Stimulated activated CD8-positive, alpha-beta memory T cell treated with anti-CD3 and anti-CD28 coated beads, Interleukin-12 subunit alpha, Interleukin-12 subunit beta, amount 100 ng/mL, for 1 hour (primary cell): ENCODE data around the gene RAB15.
"Not testable (repeated sequence)": the region's sequence is repeated elsewhere in the genome, so short reads cannot be mapped to it uniquely, and the experiment has no call there.

Experiments used
- DNase-seq: peaks from one replicate; pipeline ENCODE4 v3.0.0-alpha.2; 2020; ENCODE audit warnings: low read depth

RAB15 gene

DNA sequence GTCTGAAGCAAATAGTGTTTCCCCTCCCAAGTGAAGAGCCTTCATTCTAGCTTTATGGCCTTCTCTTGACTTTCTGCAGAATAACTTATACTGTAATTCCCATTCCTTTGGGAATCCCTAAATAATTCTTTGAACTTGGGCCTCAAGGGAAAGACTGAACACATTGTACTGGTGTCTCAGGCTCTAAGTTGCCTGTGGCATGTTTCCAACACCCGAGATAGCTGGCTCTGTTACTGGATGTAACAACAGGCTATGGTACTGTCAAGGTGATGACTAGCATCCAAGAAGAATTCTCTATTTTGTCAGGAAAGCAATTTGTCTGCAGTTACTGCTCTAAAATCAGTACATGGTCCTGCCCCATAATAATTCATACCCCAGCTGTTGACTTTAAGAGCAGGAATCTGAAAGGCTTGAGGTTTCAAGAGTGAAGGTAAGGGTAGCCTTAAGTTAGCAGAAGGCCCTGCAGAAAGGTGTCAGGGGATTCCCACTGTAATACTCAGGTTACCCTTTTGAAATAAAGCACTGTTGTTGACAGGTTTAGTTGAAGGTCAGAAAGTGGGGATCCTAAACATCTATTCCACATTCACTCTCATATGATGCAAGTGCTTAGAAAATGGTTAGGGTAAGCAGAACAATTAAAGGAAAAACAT is 34.8 kb downstream of the RAB15 start:
- DNase-seq: no peak

DNA sequence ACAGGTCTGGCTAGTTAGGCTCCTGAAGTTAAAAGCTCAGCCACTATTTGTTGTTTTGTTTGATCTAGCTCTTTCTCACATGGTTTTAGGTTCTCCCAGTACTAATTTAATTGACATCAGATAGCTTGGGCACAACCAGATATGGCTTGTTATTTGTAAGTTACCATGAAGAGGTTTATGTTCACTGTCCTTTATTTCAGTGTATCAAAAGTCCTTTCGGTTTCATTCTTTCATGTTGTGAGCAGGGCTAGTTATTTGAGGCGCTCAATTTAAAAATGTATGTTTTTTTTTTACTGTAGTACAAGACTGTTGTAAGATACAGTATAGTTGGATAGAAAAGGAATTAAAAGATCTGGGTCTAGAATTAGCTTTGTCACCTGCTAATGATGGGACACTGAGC is 36.6 kb downstream of the RAB15 start:
- no peak for DNase-seq

DNA sequence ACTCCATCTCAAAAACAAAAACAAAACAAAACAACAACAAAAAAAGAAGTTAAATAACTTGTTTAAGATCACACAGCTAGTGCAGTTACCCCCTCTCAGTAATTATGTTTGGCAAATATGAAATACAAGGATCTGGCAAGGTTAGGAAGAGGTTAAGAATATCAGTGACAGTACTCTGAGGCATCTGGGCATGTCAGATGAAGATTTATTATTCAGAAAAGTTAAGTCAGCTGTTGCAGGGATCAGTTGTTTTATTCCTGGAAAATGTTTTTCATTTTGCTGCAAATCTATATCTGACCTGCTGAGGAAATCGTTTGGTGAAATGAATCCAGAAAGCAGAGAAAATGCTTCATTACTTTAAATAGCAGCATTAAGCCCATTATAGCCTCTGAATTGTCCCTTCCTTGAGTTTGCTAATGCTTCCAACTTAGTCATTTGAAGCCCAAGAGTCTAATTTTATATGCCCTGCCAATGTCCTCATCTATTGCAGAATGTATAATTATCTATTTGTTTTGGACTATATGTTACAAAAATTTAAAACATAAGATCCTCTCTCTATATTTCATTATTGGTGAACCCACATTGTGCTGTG is 37.7 kb downstream of the RAB15 start:
- DNase-seq: no peak

DNA sequence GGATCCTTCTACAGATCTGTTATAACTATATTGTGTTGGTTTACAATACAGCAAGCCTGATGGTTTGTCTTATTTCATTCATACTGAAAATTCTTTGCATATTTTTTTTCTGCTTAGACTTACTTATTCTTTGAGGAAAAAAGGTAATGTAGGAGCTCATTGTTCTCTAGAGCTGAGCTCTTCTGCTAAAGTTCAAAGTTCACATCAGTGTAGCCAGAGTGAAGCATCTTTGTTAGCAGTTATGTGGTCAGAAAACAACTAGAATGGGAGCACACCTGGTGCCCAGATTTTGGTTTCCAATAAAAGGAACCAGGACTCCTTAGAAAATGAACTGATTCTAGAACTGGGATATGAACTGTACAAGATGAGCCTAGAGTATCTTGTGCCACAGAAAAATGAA is 39.9 kb downstream of the RAB15 start:
- DNase-seq: no peak

DNA sequence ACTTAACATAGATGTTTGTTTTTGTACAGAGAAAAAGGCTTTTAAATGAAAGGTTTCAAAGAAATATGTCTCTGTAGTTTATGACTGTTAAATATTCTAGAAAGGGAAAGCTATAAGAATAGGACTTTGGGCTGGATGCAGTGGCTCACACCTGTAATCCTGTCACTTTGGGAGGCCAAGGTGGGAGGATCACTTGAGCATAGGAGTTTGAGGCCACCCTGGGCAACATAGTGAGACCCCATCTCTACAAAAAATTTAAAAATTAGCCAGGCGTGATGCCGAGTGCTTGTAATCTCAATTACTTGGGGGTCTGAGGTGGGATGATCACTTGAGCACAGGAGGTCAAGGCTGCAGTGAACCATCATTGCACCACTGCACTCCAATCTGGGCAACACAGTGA is 41.0 kb downstream of the RAB15 start:
- no peak for DNase-seq

DNA sequence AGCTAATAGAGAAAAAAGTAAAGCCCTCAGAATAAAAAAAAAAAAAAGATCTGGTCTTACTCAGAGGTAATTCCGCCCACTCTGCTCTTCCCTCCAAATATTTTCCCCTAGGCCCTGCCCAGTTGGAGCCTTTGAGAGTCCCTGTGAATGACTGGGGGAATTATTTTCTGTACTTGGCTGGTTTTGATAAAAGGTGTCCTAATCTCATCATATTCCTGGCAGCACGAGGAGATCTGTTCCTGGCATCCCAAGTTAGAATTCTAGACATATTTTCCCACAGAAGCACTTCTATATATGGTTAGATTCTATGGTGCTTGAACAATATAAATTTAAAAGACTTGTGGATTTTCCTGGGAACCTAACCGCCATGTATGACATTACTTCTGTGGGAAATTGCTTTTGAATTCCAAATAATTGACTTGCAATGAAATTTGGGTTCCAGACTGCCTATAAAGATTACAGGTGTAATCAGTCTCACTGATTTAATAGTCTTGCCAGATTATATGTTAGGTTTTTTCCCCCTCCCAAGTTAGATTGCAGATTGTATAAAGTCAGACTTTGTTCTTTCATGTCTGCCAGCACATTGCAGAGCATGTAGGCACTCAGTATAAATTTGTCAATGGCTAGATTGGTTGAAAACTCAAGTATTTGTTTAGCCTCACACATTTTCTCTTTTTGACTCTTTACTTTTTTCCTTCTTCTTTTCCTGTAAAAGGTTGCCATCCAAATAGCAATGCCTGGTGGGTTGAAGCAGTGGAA is 41.9 kb downstream of the RAB15 start:
- no peak for DNase-seq

DNA sequence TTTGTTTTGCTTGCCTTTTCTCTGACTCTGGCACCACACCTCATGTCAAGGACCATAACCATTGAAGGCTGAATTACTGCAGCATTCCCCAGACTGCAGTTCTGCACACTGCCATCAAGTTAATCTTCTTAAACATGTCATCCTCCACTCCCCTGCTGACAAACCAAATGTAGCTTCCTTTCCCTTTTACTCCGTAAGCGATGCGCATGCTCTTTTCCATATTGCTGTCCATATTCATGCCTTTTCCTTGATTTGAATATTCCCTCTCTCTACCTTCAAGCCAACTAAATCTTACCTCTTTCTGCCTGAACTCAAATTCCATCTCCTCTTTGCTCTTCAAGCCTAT is 43.1 kb downstream of the RAB15 start:
- DNase-seq: no peak

DNA sequence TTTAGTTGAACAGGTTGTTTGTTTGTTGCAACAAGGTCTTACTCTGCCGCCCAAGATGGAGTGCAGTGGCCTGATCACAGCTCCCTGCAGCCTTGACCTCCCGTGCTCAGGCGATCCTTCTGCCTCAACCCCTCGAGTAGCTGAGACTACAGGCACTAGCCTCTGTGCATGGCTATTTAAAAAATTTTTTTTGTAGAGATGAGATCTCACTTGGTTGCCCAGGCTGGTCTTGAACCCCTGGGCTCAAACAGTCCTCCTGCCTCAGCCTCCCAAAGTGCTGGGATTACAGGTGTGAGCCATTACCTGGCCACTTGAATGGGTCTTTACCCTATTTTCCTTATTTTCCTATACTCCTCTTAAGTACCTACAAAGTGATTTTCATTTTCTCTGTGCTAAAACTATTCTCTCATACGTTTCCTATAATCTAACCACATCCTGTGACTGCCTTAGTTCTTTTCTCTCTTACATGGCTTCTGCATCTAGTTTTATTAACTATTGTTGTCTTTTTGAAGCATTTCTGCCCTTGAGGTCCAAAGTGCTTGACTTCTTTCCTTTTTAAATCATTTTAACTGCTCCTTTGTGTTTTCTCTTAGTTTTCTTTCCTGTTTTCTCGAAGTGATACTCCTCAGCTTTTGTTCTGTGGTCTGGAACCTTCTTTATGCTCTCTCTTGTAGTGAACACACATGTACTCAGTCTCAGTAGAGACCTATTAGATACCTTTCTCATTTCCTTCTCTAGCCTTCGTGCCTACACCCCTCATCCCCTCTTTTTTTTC is 43.7 kb downstream of the RAB15 start:
- DNase-seq: no peak

DNA sequence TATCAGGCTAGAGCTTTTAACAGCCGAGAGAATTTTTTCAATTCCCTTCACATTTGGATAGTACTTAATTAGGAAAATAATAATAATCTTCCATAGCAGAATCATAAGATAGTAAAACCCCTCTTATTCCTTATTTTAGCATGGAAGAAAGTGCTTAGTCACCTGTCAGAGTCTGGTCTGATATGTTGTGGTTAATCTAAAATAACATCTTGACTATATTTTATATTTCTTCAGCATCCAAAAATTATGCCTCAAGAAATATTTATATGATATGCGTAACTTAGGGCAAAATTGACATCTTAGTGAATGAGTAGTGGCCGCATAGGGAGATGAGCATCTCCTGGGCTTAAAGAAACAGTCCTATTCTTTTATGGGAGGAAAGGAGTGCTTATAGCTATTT is 45.1 kb downstream of the RAB15 start:
- no peak for DNase-seq

DNA sequence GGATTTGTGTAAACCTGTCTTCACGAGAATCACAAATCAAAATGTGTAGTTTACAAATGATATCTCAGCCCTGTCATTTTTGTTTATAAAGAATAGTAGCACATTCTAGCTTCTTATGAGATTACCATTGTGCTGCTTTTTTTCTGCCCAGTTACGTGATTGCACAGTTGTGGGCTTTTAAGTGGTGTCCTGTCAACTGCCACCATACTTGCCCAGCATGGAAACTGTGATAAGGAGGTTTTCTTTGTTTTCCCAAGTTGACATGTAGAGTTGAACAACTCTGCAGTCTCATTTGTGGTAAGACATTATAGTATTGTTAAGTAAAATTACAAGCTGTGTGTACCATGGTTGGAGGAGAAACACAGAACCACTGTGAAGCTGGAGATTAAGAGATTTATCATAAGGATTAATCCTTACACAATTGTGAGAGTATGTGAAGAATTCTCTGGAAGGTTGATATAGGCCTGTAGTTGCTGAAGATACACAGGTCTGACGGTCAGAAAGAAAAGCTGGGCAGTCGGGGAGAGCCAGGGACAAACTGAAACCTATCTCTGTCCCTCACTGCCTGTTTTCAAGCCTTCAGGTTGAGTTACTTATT is 45.6 kb downstream of the RAB15 start:
- no peak for DNase-seq

DNA sequence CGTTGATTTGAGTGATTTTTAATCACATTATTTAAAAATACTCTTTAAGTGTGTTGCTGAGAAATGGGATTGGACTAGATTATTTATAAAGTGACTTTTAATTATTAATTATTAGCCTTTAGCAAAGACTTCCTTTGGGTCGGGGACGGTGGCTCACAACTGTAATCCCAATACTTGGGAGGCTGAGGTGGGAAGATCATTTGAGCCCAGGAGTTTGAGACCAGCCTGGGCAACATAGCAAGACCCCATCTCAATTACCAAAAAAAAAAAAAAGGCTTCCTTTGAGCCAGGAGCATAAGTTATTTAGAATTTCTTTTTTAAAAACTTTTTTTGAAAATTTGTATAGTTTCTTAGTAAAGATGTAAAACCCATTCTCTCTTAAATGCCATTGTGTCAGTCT is 49.1 kb downstream of the RAB15 start:
- DNase-seq: no peak

DNA sequence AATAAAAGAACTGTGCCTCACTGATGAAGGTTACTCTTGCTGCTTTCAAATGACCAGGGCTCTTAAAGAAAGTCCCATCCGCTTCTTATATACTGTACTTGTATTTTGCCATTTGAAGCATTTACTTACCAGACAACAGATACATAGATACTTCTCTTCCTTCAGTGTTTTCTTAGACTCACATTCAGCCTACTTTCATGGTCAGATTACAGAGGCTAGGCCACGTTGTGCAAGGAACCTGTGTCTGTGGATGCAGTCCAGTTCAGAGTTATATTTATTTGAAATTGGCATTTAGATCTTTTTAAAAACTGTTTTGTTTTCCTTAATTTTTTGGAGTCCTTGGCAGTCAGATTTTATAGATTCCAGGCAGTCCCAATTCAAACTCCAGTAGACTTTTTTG is 51.7 kb downstream of the RAB15 start:
- DNase-seq: no peak

DNA sequence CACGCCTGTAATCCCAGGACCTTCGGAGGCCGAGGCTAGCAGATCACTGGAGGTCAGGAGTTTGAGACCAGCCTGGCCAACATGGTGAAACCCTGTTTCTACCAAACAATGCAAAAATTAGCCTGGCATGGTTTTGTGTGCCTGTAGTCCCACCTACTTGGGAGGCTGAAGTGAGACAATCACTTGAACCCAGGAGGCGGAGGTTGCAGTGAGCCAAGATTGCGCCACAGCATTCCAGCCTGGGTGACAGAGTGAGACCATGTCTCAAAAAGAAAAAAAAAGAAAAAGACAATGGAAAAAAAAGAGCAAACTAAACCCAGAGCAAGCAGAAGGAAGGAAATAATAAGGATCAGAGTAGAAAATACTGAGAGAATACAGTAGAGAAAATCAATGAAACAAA is 52.5 kb downstream of the RAB15 start:
- DNase-seq: no peak

DNA sequence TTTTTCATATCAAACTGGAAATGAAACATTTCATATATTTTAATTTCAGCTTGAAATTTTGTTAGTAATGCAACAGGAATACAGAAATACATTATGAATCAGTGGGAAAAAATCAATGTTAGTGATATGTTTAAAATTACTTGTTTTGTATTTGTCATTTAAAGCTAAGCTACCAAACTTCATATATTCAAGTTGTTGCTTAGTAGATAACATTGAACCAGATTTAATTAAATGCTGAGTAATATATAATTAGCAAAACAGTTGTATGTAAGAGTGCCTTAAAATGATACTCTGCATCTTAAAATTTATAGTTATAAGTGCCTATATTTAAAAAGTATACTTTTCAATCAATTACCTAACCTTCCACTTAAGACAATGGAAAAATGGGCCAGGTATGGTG is 52.9 kb downstream of the RAB15 start:
- no peak for DNase-seq

DNA sequence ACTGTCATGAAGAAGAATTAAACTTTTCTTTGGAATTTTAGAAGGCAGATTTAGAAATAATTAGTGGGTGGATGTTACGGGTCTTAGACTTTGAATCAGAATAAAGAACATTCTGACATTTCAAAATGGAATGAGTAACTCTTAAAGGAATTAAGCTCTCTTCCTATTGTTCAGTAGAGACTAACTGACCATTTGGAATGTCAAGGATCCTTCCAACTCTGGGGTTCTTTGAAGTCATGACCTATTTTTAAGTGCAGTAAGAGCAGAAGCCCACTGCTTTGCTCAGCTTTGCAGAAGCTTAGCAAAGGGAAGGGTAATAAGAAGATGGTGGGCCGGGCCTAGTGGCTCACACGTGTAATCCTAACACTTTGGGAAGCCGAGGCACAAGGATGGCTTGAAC is 53.9 kb downstream of the RAB15 start:
- no peak for DNase-seq

DNA sequence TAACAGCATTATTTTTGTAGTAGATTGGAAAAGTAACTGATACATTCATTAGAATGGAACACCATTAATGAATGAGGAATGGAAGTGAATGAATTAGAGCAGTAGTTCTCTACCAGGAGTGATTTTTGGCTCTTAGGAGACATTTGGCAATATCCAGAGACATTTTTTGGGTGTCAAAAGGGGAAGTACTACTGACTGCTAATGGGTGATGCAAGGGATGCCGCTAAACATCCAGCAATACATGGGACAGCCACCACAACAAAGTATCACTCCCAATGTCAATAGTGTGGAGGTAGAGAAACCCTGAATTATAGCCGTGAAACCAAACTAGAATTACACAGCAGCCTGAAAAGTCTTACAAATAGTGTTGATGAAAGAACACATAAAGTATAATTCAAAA is 56.3 kb downstream of the RAB15 start:
- DNase-seq: no peak

DNA sequence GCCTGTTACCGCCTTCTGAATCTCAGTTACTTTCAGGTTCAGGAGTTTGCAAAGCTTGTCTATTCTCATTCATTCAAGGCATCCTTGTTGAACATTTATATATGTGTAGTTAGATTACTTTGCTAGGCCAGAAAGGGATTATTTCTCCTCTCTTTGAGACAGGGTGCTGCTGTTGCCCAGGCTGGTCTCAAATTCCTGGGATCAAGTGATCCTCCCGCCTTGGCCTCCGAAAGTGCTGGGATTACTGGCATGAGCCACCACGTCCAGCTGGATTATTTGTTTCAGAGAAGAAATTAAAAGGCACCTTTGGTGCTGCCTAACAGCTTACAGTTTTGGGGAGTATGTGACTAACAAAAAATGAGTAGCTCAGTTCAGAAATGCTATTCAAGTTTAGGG is 57.1 kb downstream of the RAB15 start:
- no peak for DNase-seq

DNA sequence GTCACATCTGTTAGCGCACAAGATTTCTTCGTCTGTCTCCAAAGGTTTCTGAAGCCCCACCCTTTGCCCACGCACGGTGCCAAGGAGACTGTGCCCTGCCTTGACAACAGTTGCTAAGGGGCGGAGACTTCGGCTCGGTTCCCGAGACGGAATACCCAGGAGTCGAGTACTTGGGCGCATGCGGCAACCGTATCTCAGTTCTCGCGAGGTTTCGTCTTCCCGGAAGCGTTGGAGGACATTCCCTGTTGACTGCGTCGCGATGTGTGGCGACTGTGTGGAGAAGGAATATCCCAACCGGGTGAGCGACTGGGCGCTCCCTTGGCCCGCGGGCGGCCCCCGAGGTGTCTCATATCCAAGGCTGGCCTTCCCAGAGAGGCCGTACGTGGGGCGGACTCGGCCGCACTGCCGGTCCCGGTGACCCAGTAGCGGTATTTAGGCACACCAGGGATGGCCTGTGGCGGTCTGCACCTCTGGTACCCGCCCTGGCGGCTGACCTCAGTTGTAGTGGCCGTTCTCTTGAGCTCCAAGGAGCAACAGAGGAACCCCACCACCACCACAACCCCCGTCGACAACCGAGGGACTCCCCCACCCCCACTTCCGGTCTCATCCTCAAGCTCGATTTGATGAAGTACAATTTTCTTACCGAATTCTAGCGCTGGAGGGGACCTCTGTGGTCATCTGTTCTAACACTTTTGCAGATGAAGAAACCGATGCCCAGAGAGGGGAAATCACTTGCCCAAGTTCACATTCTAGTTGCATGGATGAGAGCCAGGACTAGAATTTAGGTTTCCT is 57.7 kb downstream of the RAB15 start, which contains the start of gene CHURC1:
Gene CHURC1, plus strand, starts transcription at position 219 of the 792 bp plus-strand sequence. Its CDS starts 41 bp downstream, at position 260.
- peak; percentile 97 for DNase-seq

DNA sequence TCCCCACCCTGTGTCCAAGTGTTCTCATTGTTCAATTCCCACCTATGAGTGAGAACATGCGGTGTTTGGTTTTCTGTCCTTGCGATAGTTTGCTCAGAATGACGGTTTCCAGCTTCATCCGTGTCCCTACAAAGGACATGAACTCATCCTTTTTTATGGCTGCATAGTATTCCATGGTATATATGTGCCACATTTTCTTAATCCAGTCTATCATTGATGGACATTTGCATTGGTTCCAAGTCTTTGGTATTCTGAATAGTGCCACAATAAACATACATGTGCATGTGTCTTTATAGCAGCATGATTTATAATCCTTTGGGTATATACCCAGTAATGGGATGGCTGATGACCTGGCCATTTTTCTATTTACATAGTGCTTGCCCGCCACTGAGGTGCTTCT is 58.7 kb downstream of the RAB15 start:
- DNase-seq: not testable (repeated sequence)

DNA sequence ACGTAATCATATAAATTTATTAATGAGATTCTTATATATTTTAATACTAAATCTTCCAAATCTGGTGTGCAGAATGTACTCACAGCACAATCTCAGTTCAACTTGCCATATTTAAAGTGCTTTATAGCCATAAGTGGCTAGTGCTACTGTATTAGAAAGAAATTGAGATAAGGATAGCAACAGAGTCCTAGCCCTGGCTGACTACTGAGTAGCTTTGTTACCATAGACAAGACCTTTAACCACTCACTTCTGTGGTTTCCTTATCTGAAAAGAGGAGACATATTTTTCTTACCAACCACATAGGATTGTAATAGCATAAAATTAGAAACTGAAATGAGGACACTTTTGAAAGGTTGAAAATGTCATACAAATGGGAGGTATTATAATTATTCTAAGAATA is 59.9 kb downstream of the RAB15 start:
- DNase-seq: no peak

DNA sequence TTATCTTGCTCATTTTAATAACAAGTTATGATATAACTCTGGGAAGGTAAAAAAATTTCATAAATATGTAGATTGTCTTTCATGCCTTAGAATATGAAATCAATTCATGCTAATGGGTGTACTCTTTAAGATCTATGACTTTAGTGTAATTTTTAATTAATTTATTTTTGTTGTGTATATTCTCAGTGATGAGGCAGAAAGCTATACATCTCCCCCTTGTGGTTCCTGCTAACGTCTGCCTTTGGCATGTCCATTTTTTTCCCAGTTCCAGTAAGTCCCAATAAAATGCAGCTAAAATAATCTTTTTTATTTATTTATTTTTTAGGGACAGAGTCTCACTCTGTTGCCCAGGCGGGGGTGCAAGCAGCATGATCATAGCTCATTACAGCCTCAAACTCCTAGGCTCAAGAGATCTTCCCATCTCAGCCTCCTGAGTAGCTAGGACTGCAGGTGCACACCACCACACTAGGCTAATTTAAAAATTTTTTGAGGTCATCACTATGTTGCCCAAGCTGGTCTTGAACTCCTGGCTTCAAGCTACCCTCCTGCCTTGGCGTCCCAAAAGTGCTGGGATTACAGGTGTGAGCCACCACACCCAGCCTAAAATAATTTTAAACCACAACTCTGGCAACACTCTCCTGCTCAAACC is 61.2 kb downstream of the RAB15 start:
- DNase-seq: no peak
